ENCODE measurements around the gene YAP1.

YAP1 gene

GRCh38 chr11:102202972-102203371 lies 92.7 kb downstream of the YAP1 start:
- no peak for DNase-seq

- DNase-seq = no peak
These were observed 93.9 kb downstream of the YAP1 start for GRCh38 chr11:102204174-102204573.

- DNase-seq = no peak
These were observed 95.6 kb downstream of the YAP1 start for GRCh38 chr11:102205805-102206204.

GRCh38 chr11:102208835-102209234 lies 98.6 kb downstream of the YAP1 start:
- DNase-seq = no peak

- no peak for DNase-seq
These were observed 104.4 kb downstream of the YAP1 start for GRCh38 chr11:102214623-102215022.

- no peak for DNase-seq
These were observed 106.3 kb downstream of the YAP1 start for GRCh38 chr11:102216433-102217075.

GRCh38 chr11:102220728-102221467 lies 110.7 kb downstream of the YAP1 start:
- DNase-seq = no peak

- no peak for DNase-seq
These were observed 113.6 kb downstream of the YAP1 start for GRCh38 chr11:102223859-102224258.

GRCh38 chr11:102225689-102226568 lies 115.7 kb downstream of the YAP1 start:
- DNase-seq = no peak

- DNase-seq = no peak
These were observed 116.6 kb downstream of the YAP1 start for GRCh38 chr11:102226702-102227490.

GRCh38 chr11:102229510-102230123 lies 119.4 kb downstream of the YAP1 start:
- no peak for DNase-seq

- no peak for DNase-seq
These were observed 119.9 kb downstream of the YAP1 start for GRCh38 chr11:102230186-102230585.

GRCh38 chr11:102230911-102231310 lies 120.7 kb downstream of the YAP1 start:
- DNase-seq = no peak

GRCh38 chr11:102234779-102235439 lies 124.7 kb downstream of the YAP1 start:
- no peak for DNase-seq

- no peak for DNase-seq
These were observed 127.0 kb downstream of the YAP1 start for GRCh38 chr11:102237096-102237735.

- DNase-seq = no peak
These were observed 128.2 kb downstream of the YAP1 start for GRCh38 chr11:102238391-102238821.

GRCh38 chr11:102239448-102239847 lies 129.2 kb downstream of the YAP1 start:
- DNase-seq = no peak

GRCh38 chr11:102239911-102240310 lies 129.7 kb downstream of the YAP1 start:
- DNase-seq = no peak

- DNase-seq = no peak
These were observed 130.3 kb downstream of the YAP1 start for GRCh38 chr11:102240502-102240901.

GRCh38 chr11:102241026-102241425 lies 130.8 kb downstream of the YAP1 start:
- DNase-seq = no peak

GRCh38 chr11:102243399-102243884 lies 133.2 kb downstream of the YAP1 start:
- DNase-seq = no peak

Measured in activated gamma-delta T cell (primary cell).